PC-9 (cell line): ENCODE results near the gene TRAF6. TPM values are rescaled to one million over a fixed set of nuclear protein-coding genes. Genes with fewer than 3 reads are reported as not detected.

ENCODE experiments used
- BruUV-seq: library from RNA; stranded (reverse); fragments of 400-500 nt; replicated peaks from 2 replicates; lab custom pipeline; 2021; lab: Mats Ljungman, UMichigan
- CTCF ChIA-PET: fragments of 300-600 bp; sonication (Branson Sonifier 250); formaldehyde crosslinking; loops from one replicate; lab custom pipeline; 2022; ENCODE audit warnings: antibody characterized with exemption; lab: Charles Lee
- POLR2A ChIA-PET: fragments of 300-600 bp; sonication (Branson Sonifier 250); formaldehyde crosslinking; loops from one replicate; lab custom pipeline; 2022; ENCODE audit warnings: antibody characterized with exemption; ENCODE audit not compliant: unreplicated experiment; lab: Charles Lee
- DNase-seq, 2 experiments: peaks; one replicate each; pipeline versions ENCODE4 v3.0.0 to v3.0.0-alpha.2; 2015 to 2022; ENCODE audit warnings: mixed read lengths in 1 of 2
- H2AFZ ChIP-seq: fragments of 200-600 bp; sonication (generic); 2 replicates; pipeline ENCODE4 v1.8.1; 2017; ENCODE audit warnings: antibody characterized with exemption
- H3F3A ChIP-seq: fragments of 200-600 bp; sonication (generic); 2 replicates; pipeline ENCODE4 v1.8.1; 2017; ENCODE audit warnings: antibody characterized with exemption, mild to moderate bottlenecking, low read depth; ENCODE audit not compliant: insufficient read depth
- H3K27ac ChIP-seq: fragments of 200-600 bp; sonication (generic); 2 replicates; pipeline ENCODE4 v1.6.1; 2016; ENCODE audit warnings: mixed run types
- H3K27me3 ChIP-seq: fragments of 200-600 bp; sonication (generic); 2 replicates; pipeline ENCODE4 v1.6.1; 2016; ENCODE audit warnings: low read depth, mixed run types; ENCODE audit not compliant: insufficient read depth
- H3K36me3 ChIP-seq: fragments of 200-600 bp; sonication (generic); 2 replicates; pipeline ENCODE4 v1.6.1; 2016; ENCODE audit warnings: low read depth, mixed run types
- H3K4me1 ChIP-seq: fragments of 200-600 bp; sonication (generic); replicated peaks from 2 replicates; pipeline ENCODE4 v1.6.1; 2016; ENCODE audit warnings: mixed run types; ENCODE audit not compliant: insufficient read depth
- H3K4me2 ChIP-seq: fragments of 200-600 bp; sonication (generic); 2 replicates; pipeline ENCODE4 v1.6.1; 2017; ENCODE audit warnings: mixed run types
- H3K4me3 ChIP-seq: fragments of 200-600 bp; sonication (generic); 2 replicates; pipeline ENCODE4 v1.6.1; 2016; ENCODE audit warnings: mixed run types
- H3K79me2 ChIP-seq: fragments of 200-600 bp; sonication (generic); 2 replicates; pipeline ENCODE4 v1.6.1; 2017; ENCODE audit warnings: low read depth, mixed run types
- H3K9me2 ChIP-seq: fragments of 200-600 bp; sonication (generic); 2 replicates; pipeline ENCODE4 v1.8.1; 2017; ENCODE audit warnings: mild to moderate bottlenecking; ENCODE audit not compliant: insufficient read depth
- H3K9me3 ChIP-seq: fragments of 200-600 bp; sonication (generic); 2 replicates; pipeline ENCODE4 v1.8.1; 2016; ENCODE audit warnings: low read depth; ENCODE audit not compliant: insufficient read depth
- H4K20me1 ChIP-seq: fragments of 200-600 bp; sonication (generic); 2 replicates; pipeline ENCODE4 v1.8.1; 2017; ENCODE audit not compliant: insufficient read depth
- CTCF ChIP-seq: fragments of 200-600 bp; sonication (generic); conservative IDR thresholded peaks from 2 replicates; pipeline ENCODE4 v1.6.1; 2017; ENCODE audit warnings: mixed run types, antibody characterized with exemption, mild to moderate bottlenecking, moderate library complexity
- EZH2 ChIP-seq: fragments of 200-600 bp; sonication (generic); IDR thresholded peaks from 2 replicates; pipeline ENCODE4 v1.8.0; 2017; ENCODE audit warnings: antibody characterized with exemption, low read depth
- intact Hi-C: fragments of 100-400 bp; cut with micrococcal nuclease; formaldehyde crosslinking; loops from one replicate; pipeline ENCODE4 v1.10.0; 2022; ENCODE audit not compliant: unreplicated experiment
- total RNA-seq: library from RNA; stranded (reverse); gene quantifications from 2 replicates; pipeline ENCODE4 v1.2.3, GENCODE V29; 2021

The TRAF6 gene
- total RNA-seq, 1 experiment from 2014 or later: 9.2 TPM

- peaks cover 26% of the 10 kb centered on the region; the same call in 1 of the 2 replicates for H3F3A ChIP-seq
- ChIA-PET POLR2A (interaction anchor here (0.6 kb wide), 1 partner anchor 9 kb away, joined by 3 read pairs; no protein-coding TSS in a partner anchor), CTCF (interaction anchor here (0.5 to 0.9 kb wide), 4 partner anchors 18 to 198 kb away, joined by 3 to 5 read pairs (median 4); no protein-coding TSS in a partner anchor)
- no peaks in the 10 kb centered on the region for H3K36me3 ChIP-seq
- H3K4me2 ChIP-seq: peak overlapping the region; percentile 48; the same call in 1 of the 2 replicates
- no peak overlapping the region for H3K4me3 ChIP-seq
- intact Hi-C loops: no loop called here
- no peaks in the 10 kb centered on the region for H3K9me2 ChIP-seq
- no peaks in the 10 kb centered on the region for H3K27me3 ChIP-seq
- no peak for DNase-seq
- no peaks in the 10 kb centered on the region for H3K79me2 ChIP-seq
- H3K9me3 ChIP-seq: no peaks in the 10 kb centered on the region
- BruUV-seq: no TSS peak
- peaks cover 50% of the 10 kb centered on the region for H3K4me1 ChIP-seq
- no peaks in the 10 kb centered on the region for H4K20me1 ChIP-seq
- TF ChIP-seq CTCF (no peak), EZH2 (no peak)
- no peak overlapping the region for H2AFZ ChIP-seq
- peak overlapping the region; percentile 59 for H3K27ac ChIP-seq
These were observed 53.9 kb downstream of the TRAF6 start for GRCh38 chr11:36456156-36456555.

GRCh38 chr11:36455658-36456111 lies 54.4 kb downstream of the TRAF6 start:
- Histone ChIP-seq H3K9me3 (no peaks in the 10 kb centered on the region), H3K27me3 (no peaks in the 10 kb centered on the region), H3K9me2 (no peaks in the 10 kb centered on the region), H3K27ac (peak overlapping the region; percentile 59), H3K36me3 (no peaks in the 10 kb centered on the region), H3K4me3 (no peak overlapping the region), H3F3A (peaks cover 26% of the 10 kb centered on the region; the same call in 1 of the 2 replicates), H3K4me2 (peak overlapping the region; percentile 48), H3K4me1 (peaks cover 50% of the 10 kb centered on the region), H2AFZ (peak overlapping the region; percentile 36; the same call in 1 of the 2 replicates), H4K20me1 (no peaks in the 10 kb centered on the region), H3K79me2 (no peaks in the 10 kb centered on the region)
- intact Hi-C loops: no loop called here
- CTCF ChIA-PET: interaction anchor here (0.5 to 0.9 kb wide), 4 partner anchors 19 to 197 kb away, joined by 3 to 5 read pairs (median 4); no protein-coding TSS in a partner anchor
- peak; percentile 88 to 93 for DNase-seq
- POLR2A ChIA-PET: interaction anchor here (0.6 kb wide), 1 partner anchor 9 kb away, joined by 3 read pairs; no protein-coding TSS in a partner anchor
- no peak for TF ChIP-seq CTCF
- no peak for TF ChIP-seq EZH2
- no TSS peak for BruUV-seq

GRCh38 chr11:36454941-36455631 lies 55.0 kb downstream of the TRAF6 start:
- H2AFZ ChIP-seq: peak overlapping the region; percentile 36; the same call in 1 of the 2 replicates
- H3K36me3 ChIP-seq: no peaks in the 10 kb centered on the region
- intact Hi-C loops: no loop called here
- no TSS peak for BruUV-seq
- peak overlapping the region; percentile 48 for H3K4me2 ChIP-seq
- H3K27ac ChIP-seq: peak overlapping the region; percentile 59
- H4K20me1 ChIP-seq: no peaks in the 10 kb centered on the region
- TF ChIP-seq CTCF (no peak), EZH2 (no peak)
- peaks cover 26% of the 10 kb centered on the region; the same call in 1 of the 2 replicates for H3F3A ChIP-seq
- no peaks in the 10 kb centered on the region for H3K27me3 ChIP-seq
- no peak overlapping the region for H3K4me3 ChIP-seq
- H3K9me3 ChIP-seq: no peaks in the 10 kb centered on the region
- ChIA-PET POLR2A (no interaction called here), CTCF (no interaction called here)
- H3K79me2 ChIP-seq: no peaks in the 10 kb centered on the region
- DNase-seq: peak in 1 of 2 experiments; percentile 28
- H3K4me1 ChIP-seq: peaks cover 53% of the 10 kb centered on the region
- H3K9me2 ChIP-seq: no peaks in the 10 kb centered on the region
